Cardiac ventricle fibroblast (primary cell): ENCODE results near the gene NLK. TPM values are rescaled to one million over a fixed set of nuclear protein-coding genes. Genes with fewer than 3 reads are reported as not detected.

Experiments
- total RNA-seq: library from RNA; depleted of rRNA; stranded (reverse); fragments of >200 nt; gene quantifications from 2 replicates; pipeline ENCODE4 v1.2.3, GENCODE V29; 2015

Gene NLK
- total RNA-seq, result 8.0 and 10.0 TPM in 2 replicates

DNA sequence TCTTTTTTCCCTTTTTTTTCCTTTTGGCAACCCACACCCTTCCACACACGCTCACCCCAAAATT, at the start of gene NLK:
TSS of gene NLK (plus strand) at position 21 of the 64 bp plus-strand sequence. CDS start 197 bp downstream, outside the sequence.

Other genes with a start within 250 kb of the NLK start
- gene NOS2, start 242.1 kb upstream of the NLK start, total RNA-seq, result 0.20 and 0.37 TPM in 2 replicates
- gene LYRM9, start 149.3 kb upstream of the NLK start, total RNA-seq, result 23.5 and 26.4 TPM in 2 replicates